GM12878 (cell line): Measurements from ENCODE around the gene ATP10A. TPM values are rescaled to one million over a fixed set of nuclear protein-coding genes. Genes with fewer than 3 reads are reported as not detected.

Source experiments
- ATAC-seq: fragments of 200-7000 bp; cut with Tn5 transposase; 3 replicates; pipeline ENCODE4 v1.9.1; 2020; ENCODE audit warnings: mild to moderate bottlenecking, moderate library complexity
- BruUV-seq: library from RNA; stranded (reverse); fragments of 400-500 nt; replicated peaks from 2 replicates; lab custom pipeline; 2021; lab: Mats Ljungman, UMichigan
- CTCF ChIA-PET: fragments of 300-600 bp; sonication (Branson Sonifier 250); formaldehyde crosslinking; extraction: SDS; loops from one replicate; lab custom pipeline; 2021; ENCODE audit warnings: inconsistent platforms; lab: Yijun Ruan, JAX
- POLR2A ChIA-PET: fragments of 350-600 bp; formaldehyde crosslinking; extraction: SDS; loops from one replicate; lab custom pipeline; 2021; ENCODE audit warnings: inconsistent platforms; lab: Charles Lee
- RAD21 ChIA-PET: fragments of 300-600 bp; sonication (Branson Sonifier 250); formaldehyde crosslinking; loops from one replicate; lab custom pipeline; 2023; ENCODE audit warnings: antibody characterized with exemption; ENCODE audit not compliant: unreplicated experiment; lab: Charles Lee
- SMC1A ChIA-PET: fragments of 300-600 bp; sonication (Branson Sonifier 250); formaldehyde crosslinking; loops from one replicate; lab custom pipeline; 2023; ENCODE audit not compliant: unreplicated experiment, uncharacterized antibody; lab: Charles Lee
- DNase-seq: peaks from one replicate; pipeline ENCODE4 v3.0.0-alpha.2; 2011; ENCODE audit warnings: low read depth, low spot score
- FAIRE-seq: peaks from 3 replicates; lab custom pipeline; 2011; peaks lifted over from hg19 to GRCh38; lab: Jason Lieb, UNC
- H2AFZ ChIP-seq: 2 replicates; pipeline ENCODE4 v1.6.0; 2011; ENCODE audit warnings: low read depth, low read length, control low read depth; ENCODE audit not compliant: control insufficient read depth
- H3K27ac ChIP-seq: 2 replicates; pipeline ENCODE4 v1.5.1; 2011; ENCODE audit warnings: control low read depth; ENCODE audit not compliant: control insufficient read depth, insufficient read depth
- H3K27me3 ChIP-seq, 2 experiments: replicated peaks in 1 of 2; 2 replicates each; pipeline versions ENCODE4 v1.6.0 to v1.6.1; 2011; ENCODE audit warnings: low read length in 1 of 2; ENCODE audit not compliant: control insufficient read depth in 2 of 2, insufficient read depth in 2 of 2
- H3K36me3 ChIP-seq, 2 experiments: 2 replicates each; pipeline ENCODE4 v1.5.1; 2011; ENCODE audit warnings: low read length in 1 of 2; ENCODE audit not compliant: control insufficient read depth in 2 of 2, insufficient read depth in 2 of 2
- H3K4me1 ChIP-seq: 2 replicates; pipeline ENCODE4 v1.6.1; 2011; ENCODE audit warnings: mild to moderate bottlenecking, low read length, moderate library complexity, mixed read lengths; ENCODE audit not compliant: control insufficient read depth, insufficient read depth
- H3K4me2 ChIP-seq: 2 replicates; pipeline ENCODE4 v1.6.0; 2011; ENCODE audit warnings: control low read depth; ENCODE audit not compliant: control insufficient read depth, insufficient read depth
- H3K4me3 ChIP-seq: fragments of 200-600 bp; sonication (generic); 2 replicates; pipeline ENCODE4 v1.5.1; 2016
- H3K79me2 ChIP-seq: 2 replicates; pipeline ENCODE4 v1.6.0; 2011; ENCODE audit warnings: low read length; ENCODE audit not compliant: control insufficient read depth, insufficient read depth
- H3K9ac ChIP-seq: 2 replicates; pipeline ENCODE4 v1.8.0; 2011; ENCODE audit warnings: low read length, control low read depth, mixed read lengths; ENCODE audit not compliant: control insufficient read depth, insufficient read depth
- H3K9me3 ChIP-seq: replicated peaks from 3 replicates; pipeline ENCODE4 v1.5.1; 2011; ENCODE audit warnings: mild to moderate bottlenecking, low read length; ENCODE audit not compliant: control insufficient read depth, insufficient read depth
- H4K20me1 ChIP-seq: 2 replicates; pipeline ENCODE4 v1.6.0; 2011; ENCODE audit not compliant: control insufficient read depth, insufficient read depth
- IRF4 ChIP-seq: IDR thresholded peaks from 2 replicates; pipeline ENCODE4 v1.6.1; 2011; ENCODE audit warnings: low read depth, low read length
- NR2F1 ChIP-seq: fragments of 450-650 bp; conservative IDR thresholded peaks from 2 replicates; pipeline ENCODE4 v1.6.1; 2017; ENCODE audit warnings: mild to moderate bottlenecking
- NRF1 ChIP-seq: conservative IDR thresholded peaks from 2 replicates; pipeline ENCODE4 v1.6.1; 2011; ENCODE audit warnings: mild to moderate bottlenecking, low read depth, low read length, improper control_type of control experiment
- SUZ12 ChIP-seq: fragments of 200-600 bp; sonication (generic); IDR thresholded peaks from one replicate; pipeline ENCODE4 v1.6.1; 2018; ENCODE audit warnings: antibody characterized with exemption, mild to moderate bottlenecking; ENCODE audit not compliant: unreplicated experiment
- YBX1 ChIP-seq: fragments of 450-650 bp; IDR thresholded peaks from 2 replicates; pipeline ENCODE4 v1.6.1; 2016; ENCODE audit warnings: antibody characterized with exemption
- ZNF24 ChIP-seq: fragments of 450-650 bp; IDR thresholded peaks from 2 replicates; pipeline ENCODE4 v1.6.1; 2017; ENCODE audit warnings: antibody characterized with exemption, mild to moderate bottlenecking
- WGBS: methylation state at CpG from one replicate; pipeline ENCODE4 v1.1.6; 2016; ENCODE audit warnings: low lambda C conversion rate; ENCODE audit not compliant: insufficient replicate concordance, insufficient coverage; ENCODE audit errors: missing lambda C conversion rate; 5-methylcytosine and 5-hydroxymethylcytosine counted together
- in situ Hi-C: fragments of 300-500 bp; cut with MboI; formaldehyde crosslinking; loops from 9 replicates; pipeline ENCODE4 v1.14.3; 2018; ENCODE audit warnings: mixed read lengths
- intact Hi-C: fragments of 100-400 bp; cut with micrococcal nuclease; formaldehyde crosslinking; loops from one replicate; pipeline ENCODE4 v1.14.2; 2022; ENCODE audit not compliant: unreplicated experiment
- polyA plus RNA-seq, 11 experiments: library from polyadenylated mRNA; depleted of rRNA in 4 of 11; unstranded in 6 of 11; stranded (reverse) in 5 of 11; fragments of >200 nt; fragmentation: Nextera tagmentation in 4 of 11; fragmentation: Illumina TruSeq in 1 of 11; extraction: Ambion mirVana in 4 of 11; extraction: Trizol in 1 of 11; gene quantifications; 1 replicate in 1 of 11; 2 replicates in 10 of 11; pipeline versions ENCODE4 v1.2.1 to v1.2.3, GENCODE V29; 2011 to 2016; ENCODE audit warnings: inconsistent platforms in 2 of 11, missing spikeins in 2 of 11, low read depth in 1 of 11
- total RNA-seq, 4 experiments: library from RNA; depleted of rRNA in 3 of 4; stranded (reverse); fragments of >200 nt in 3 of 4; fragmentation: Illumina TruSeq in 1 of 4; extraction: Trizol in 1 of 4; gene quantifications; 2 replicates each; pipeline versions ENCODE4 v1.2.1 to v1.2.3, GENCODE V29; 2013 to 2021
- TF ChIP-seq, protein P1 (sequence below): fragments of 450-650 bp; formaldehyde crosslinking; IDR thresholded peaks from 2 replicates; pipeline ENCODE4 v1.5.0; 2022; ENCODE audit warnings: mild to moderate bottlenecking, missing genetic modification characterization

Gene ATP10A
- total and polyA plus RNA-seq, 10 of the 15 experiments (the other 5 are each of a cell fraction or from before 2014, with no cell fraction given) = 0.04 to 1.5 (median 0.31) TPM; not detected in 2

DNA sequence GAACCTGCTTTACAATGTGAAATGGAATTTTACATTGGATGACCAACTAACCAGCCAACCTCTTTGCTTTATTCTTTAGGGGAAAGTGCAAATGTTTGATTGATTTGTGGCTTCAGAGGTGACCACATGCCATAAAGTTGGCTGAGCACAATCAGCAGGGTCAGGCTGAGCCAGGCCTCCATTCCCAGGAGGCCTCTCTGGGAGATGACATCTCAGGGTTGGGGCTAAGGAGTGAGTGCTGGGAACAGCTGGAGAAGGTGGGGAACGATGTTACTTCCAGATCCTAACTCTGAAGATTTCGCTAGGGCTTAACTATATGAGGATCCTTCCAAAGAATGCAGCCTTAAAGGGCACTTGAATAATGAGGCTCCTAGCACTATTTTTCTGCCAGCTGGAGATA is 131.7 kb downstream of the ATP10A start:
- Histone ChIP-seq H4K20me1 (no peaks in the 10 kb centered on the region), H3K36me3 (no peaks in the 10 kb centered on the region), H3K4me3 (no peak overlapping the region), H3K4me2 (no peak overlapping the region), H3K27ac (no peak overlapping the region), H3K4me1 (no peaks in the 10 kb centered on the region), H3K79me2 (no peaks in the 10 kb centered on the region), H3K27me3 (no peaks in the 10 kb centered on the region), H2AFZ (no peak overlapping the region), H3K9ac (no peak overlapping the region), H3K9me3 (no peaks in the 10 kb centered on the region; the same call in 2 of the 3 replicates)
- ChIA-PET SMC1A (no interaction called here), RAD21 (no interaction called here), POLR2A (no interaction called here), CTCF (no interaction called here)
- in situ Hi-C loops = loop anchor here (10.0 to 25.0 kb wide), 4 partner anchors 57 to 544 kb away; no protein-coding TSS in a partner anchor
- WGBS = 2% methylated on average over 2 of the region's 2 CpGs
- BruUV-seq = no TSS peak
- DNase-seq = no peak
- TF ChIP-seq NR2F1 = no peak
- TF ChIP-seq IRF4 = no peak
- TF ChIP-seq ZNF24 = no peak
- TF ChIP-seq YBX1 = no peak
- TF ChIP-seq, protein P1, sequence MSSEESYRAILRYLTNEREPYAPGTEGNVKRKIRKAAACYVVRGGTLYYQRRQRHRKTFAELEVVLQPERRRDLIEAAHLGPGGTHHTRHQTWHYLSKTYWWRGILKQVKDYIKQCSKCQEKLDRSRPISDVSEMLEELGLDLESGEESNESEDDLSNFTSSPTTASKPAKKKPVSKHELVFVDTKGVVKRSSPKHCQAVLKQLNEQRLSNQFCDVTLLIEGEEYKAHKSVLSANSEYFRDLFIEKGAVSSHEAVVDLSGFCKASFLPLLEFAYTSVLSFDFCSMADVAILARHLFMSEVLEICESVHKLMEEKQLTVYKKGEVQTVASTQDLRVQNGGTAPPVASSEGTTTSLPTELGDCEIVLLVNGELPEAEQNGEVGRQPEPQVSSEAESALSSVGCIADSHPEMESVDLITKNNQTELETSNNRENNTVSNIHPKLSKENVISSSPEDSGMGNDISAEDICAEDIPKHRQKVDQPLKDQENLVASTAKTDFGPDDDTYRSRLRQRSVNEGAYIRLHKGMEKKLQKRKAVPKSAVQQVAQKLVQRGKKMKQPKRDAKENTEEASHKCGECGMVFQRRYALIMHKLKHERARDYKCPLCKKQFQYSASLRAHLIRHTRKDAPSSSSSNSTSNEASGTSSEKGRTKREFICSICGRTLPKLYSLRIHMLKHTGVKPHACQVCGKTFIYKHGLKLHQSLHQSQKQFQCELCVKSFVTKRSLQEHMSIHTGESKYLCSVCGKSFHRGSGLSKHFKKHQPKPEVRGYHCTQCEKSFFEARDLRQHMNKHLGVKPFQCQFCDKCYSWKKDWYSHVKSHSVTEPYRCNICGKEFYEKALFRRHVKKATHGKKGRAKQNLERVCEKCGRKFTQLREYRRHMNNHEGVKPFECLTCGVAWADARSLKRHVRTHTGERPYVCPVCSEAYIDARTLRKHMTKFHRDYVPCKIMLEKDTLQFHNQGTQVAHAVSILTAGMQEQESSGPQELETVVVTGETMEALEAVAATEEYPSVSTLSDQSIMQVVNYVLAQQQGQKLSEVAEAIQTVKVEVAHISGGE (CRISPR knock-in tag) = no peak
- TF ChIP-seq NRF1 = no peak
- TF ChIP-seq SUZ12 = no peak
- intact Hi-C loops = no loop called here
- FAIRE-seq = no peak
- no peak for ATAC-seq
